C4-2B (cell line): ENCODE measurements around the gene KRT20.

Experiments used
- H3K27ac ChIP-seq: fragments of 450-650 bp; 2 replicates; pipeline ENCODE4 v1.5.1; 2017
- CTCF ChIP-seq: fragments of 450-650 bp; conservative IDR thresholded peaks from 2 replicates; pipeline ENCODE4 v1.5.1; 2017; ENCODE audit warnings: mild to moderate bottlenecking
- ZFX ChIP-seq: fragments of 450-650 bp; IDR thresholded peaks from 2 replicates; pipeline ENCODE4 v1.6.1; 2017

The KRT20 gene

DNA sequence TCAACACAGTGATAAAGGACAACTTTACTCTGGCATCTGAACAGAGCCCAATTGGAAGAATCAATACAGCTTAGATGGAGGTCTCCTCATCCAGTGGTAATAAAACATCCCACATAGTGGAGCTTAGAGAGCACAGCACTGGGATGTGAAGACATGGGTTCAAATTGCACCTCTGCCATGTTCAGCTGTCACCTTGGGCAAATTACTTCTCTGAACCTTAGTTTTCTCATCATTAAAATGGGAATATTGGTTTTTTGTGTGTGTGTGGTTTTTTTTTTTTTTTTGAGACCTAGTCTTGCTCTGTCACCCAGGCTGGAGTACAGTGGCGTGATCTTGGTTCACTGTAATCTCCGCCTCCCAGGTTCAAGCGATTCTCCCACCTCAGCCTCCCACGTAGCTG is 49.0 kb downstream of the KRT20 start:
- no peak overlapping the region for H3K27ac ChIP-seq
- TF ChIP-seq ZFX (no peak), CTCF (no peak)

- no peak overlapping the region for H3K27ac ChIP-seq
- TF ChIP-seq ZFX: no peak
- TF ChIP-seq CTCF: no peak
Measured at GRCh38 chr17:40833882-40834281, 51.2 kb downstream of the KRT20 start.

- no peak for TF ChIP-seq ZFX
- no peak for TF ChIP-seq CTCF
- no peak overlapping the region for H3K27ac ChIP-seq
Measured at GRCh38 chr17:40832840-40833239, 52.2 kb downstream of the KRT20 start.

- H3K27ac ChIP-seq: no peak overlapping the region
- TF ChIP-seq ZFX: no peak
- no peak for TF ChIP-seq CTCF
Measured at GRCh38 chr17:40830085-40830776, 54.8 kb downstream of the KRT20 start.

DNA sequence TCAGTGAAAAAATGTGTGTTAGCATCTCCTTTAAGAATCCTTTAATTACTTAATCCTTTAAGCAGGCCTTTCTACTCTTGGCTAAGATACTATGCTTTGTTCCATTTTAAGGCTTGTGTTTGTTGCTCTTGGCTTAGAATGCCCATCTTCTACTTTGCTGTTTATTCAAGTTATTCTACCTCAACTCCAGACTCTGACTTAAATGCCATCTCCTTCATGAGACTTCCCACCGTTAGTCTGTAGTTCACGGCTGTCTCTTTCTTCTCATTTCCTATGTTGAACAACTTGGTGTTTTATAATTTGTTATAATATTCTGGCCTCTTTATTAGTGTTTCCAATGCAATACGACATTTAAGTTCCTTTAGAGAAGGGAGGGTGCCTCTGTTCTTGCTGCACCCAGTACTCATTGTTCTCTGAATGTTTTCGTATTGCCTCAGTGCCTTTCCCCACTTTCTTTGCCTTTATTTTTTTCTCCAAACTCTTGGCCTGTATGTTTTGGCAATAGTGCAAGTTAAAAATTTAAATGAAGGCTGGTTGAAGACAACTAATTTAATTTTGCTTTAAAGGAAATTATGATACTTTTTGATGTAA is 56.5 kb downstream of the KRT20 start:
- no peak overlapping the region for H3K27ac ChIP-seq
- TF ChIP-seq ZFX: no peak
- no peak for TF ChIP-seq CTCF

GRCh38 chr17:40827746-40828453 is 57.1 kb downstream of the KRT20 start:
- TF ChIP-seq CTCF (no peak), ZFX (no peak)
- no peak overlapping the region for H3K27ac ChIP-seq
